Nephron (organoid): Measurements from ENCODE around the gene CACNA1I.

Experiments used
- H3K27ac Mint-ChIP-seq, 3 experiments: 2 replicates each; pipeline ENCODE4 v1.8.0; 2020; ENCODE audit warnings: mixed read lengths in 3 of 3, mild to moderate bottlenecking in 2 of 3, moderate library complexity in 1 of 3
- H3K27me3 Mint-ChIP-seq: 2 replicates; pipeline ENCODE4 v1.8.0; 2021; ENCODE audit warnings: low read depth, mild to moderate bottlenecking, moderate library complexity, mixed read lengths
- H3K36me3 Mint-ChIP-seq: 2 replicates; pipeline ENCODE4 v1.8.0; 2020; ENCODE audit warnings: low read depth, mixed read lengths
- H3K4me1 Mint-ChIP-seq: 2 replicates; pipeline ENCODE4 v1.8.0; 2020; ENCODE audit warnings: mixed read lengths
- H3K4me3 Mint-ChIP-seq, 3 experiments: 2 replicates each; pipeline ENCODE4 v1.8.0; 2020; ENCODE audit warnings: mild to moderate bottlenecking in 3 of 3, mixed read lengths in 3 of 3, moderate library complexity in 2 of 3
- H3K9me3 Mint-ChIP-seq: 2 replicates; pipeline ENCODE4 v1.8.0; 2020; ENCODE audit warnings: mixed read lengths
- CTCF ChIP-seq, 3 experiments: fragments of 200-600 bp; sonication (generic); IDR thresholded peaks; one replicate each; pipeline ENCODE4 v1.5.0; 2021; ENCODE audit warnings: antibody characterized with exemption in 3 of 3; ENCODE audit not compliant: unreplicated experiment in 3 of 3

Gene CACNA1I

DNA sequence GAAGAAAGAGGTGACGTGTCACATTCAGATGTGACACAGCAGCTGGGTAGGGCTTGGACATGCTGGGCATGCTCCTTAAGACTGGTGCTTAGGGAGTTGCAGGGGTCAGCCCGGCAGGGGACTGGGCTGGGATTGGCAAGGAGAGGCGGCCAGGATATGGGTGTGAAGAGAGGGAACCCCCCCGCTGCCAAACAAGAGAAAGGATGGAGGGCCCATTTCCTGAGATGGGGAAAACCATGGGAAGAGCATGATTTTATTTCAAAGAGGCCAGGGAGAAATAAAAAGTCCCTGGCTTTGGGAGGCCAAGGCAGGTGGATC is 44.9 kb upstream of the CACNA1I start:
- TF ChIP-seq CTCF (IDR thresholded peaks at IDR 0.05; ENCODE audit: unreplicated experiment in 3 of 3): no peak
- peaks cover 73% of the 10 kb centered on the region for H3K4me1 Mint-ChIP-seq
- peak overlapping the region; percentile 48 to 86 (median 67) for H3K27ac Mint-ChIP-seq
- H3K4me3 Mint-ChIP-seq: peak overlapping the region; percentile 47 to 80 (median 69)
- peaks cover 3% of the 10 kb centered on the region for H3K27me3 Mint-ChIP-seq
- H3K9me3 Mint-ChIP-seq: no peaks in the 10 kb centered on the region
- peaks cover 51% of the 10 kb centered on the region for H3K36me3 Mint-ChIP-seq

DNA sequence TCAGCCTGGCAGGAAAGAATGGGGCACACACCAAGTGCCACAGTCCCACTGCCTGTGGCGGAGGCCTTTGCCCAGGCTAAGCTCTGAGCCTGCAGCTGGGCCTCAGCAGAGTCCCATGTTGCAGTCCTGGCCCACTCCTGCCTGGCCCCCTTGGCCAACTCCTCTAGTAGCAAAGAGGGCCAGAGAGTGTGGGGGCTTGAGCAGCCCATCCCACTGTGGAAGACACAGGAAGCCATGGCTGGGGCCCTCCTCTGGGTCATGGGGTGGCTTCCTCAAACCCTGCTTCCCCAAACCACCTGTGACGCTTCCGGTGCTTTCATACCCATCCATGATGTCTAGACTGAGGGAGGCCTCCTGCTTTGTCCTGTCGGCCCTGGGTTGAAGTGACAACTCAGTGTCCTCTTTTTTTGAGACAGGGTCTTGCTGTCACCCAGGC is 43.8 kb upstream of the CACNA1I start:
- H3K27ac Mint-ChIP-seq: peak overlapping the region in 2 of 3 experiments; percentile 48 to 80

GRCh38 chr22:39527481-39527961 is 43.0 kb upstream of the CACNA1I start:
- H3K4me1 Mint-ChIP-seq: peaks cover 79% of the 10 kb centered on the region
- H3K36me3 Mint-ChIP-seq: peaks cover 43% of the 10 kb centered on the region
- H3K4me3 Mint-ChIP-seq: peak overlapping the region in 2 of 3 experiments; percentile 29 to 32
- peak overlapping the region; percentile 27 to 75 (median 68) for H3K27ac Mint-ChIP-seq
- no peak for TF ChIP-seq CTCF (IDR thresholded peaks at IDR 0.05; ENCODE audit: unreplicated experiment in 3 of 3)
- peaks cover 3% of the 10 kb centered on the region for H3K27me3 Mint-ChIP-seq
- H3K9me3 Mint-ChIP-seq: no peaks in the 10 kb centered on the region

More for the DNA sequence above, 43.8 kb upstream of the CACNA1I start:
- H3K27me3 Mint-ChIP-seq: peaks cover 3% of the 10 kb centered on the region
- H3K36me3 Mint-ChIP-seq: peaks cover 50% of the 10 kb centered on the region
- no peak for TF ChIP-seq CTCF (IDR thresholded peaks at IDR 0.05; ENCODE audit: unreplicated experiment in 3 of 3)
- no peaks in the 10 kb centered on the region for H3K9me3 Mint-ChIP-seq
- H3K4me3 Mint-ChIP-seq: no peak overlapping the region
- peaks cover 81% of the 10 kb centered on the region for H3K4me1 Mint-ChIP-seq

DNA sequence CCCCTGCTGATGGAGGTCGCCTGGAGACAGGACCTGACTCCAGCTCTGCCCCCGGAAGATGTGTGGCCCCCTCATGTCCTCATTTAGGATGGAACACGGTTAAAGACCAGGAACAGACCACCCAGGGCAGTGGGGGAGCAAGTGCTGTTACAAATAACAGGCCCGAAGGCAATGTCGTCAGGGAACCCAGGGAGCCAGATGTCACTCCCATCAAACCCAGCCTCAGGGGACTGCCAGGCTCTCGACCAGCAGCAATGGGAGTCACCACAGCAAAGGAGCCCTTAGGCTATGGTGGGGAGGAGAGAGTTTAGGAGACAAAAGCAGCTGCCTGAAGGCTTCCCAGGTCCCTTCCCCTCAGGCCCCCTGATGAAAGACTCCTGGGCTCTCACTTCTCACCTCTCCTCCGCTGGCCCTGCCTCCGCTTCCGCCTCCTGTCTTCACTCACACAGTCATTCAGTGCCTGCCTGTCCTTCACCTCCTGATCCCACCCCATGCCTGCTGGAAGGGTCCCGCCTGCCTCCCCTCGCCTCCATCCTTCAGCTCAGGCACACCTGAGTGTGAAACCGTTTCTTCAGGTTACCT is 42.4 kb upstream of the CACNA1I start:
- Mint-ChIP-seq H3K27me3 (no peaks in the 10 kb centered on the region), H3K4me3 (peak overlapping the region; percentile 29 to 38 (median 32)), H3K36me3 (peaks cover 36% of the 10 kb centered on the region), H3K4me1 (peaks cover 76% of the 10 kb centered on the region), H3K9me3 (no peaks in the 10 kb centered on the region), H3K27ac (peak overlapping the region; percentile 27 to 75 (median 68))
- TF ChIP-seq CTCF (IDR thresholded peaks at IDR 0.05; ENCODE audit: unreplicated experiment in 3 of 3): no peak

DNA sequence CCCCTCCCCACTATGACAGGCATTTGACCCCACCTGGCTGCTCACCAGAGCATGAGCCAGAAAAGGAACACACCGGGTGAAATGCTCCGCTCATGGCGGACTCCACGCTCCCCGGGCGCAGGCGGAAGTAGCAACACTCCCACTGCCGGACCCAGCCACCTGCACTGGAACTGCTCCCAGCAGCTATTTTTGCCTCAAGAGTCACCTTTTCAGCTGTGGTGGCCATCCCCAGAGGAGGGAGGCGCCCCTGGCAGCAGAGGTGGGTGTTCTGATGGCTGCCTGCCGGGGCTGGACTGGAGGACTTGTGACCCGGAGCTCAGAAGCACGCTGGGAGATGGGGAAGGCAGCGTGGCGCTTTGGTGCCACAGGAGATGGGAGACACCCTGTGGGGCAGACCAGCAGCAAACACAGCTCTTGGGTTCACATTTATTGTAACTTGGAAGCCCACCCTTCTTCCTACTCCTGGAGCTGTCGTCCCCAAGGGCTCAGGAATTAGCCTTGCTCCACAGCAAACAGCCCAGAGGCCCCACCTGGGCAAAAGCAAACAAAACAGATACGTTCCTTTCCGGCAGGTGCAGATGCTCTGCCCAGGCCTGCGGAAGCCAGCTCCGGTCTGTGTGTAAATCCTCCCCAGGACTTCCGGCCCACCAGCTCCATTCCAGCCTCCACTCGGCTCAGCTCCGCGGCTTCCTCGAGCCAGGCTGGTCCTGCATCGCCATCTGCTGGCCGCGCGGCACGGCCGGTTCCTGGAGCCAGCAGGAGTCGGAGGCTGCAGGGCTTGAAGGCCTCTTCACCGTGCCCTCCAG is 41.7 kb upstream of the CACNA1I start:
- peak overlapping the region; percentile 48 to 54 (median 54) for H3K4me3 Mint-ChIP-seq
- peaks cover 32% of the 10 kb centered on the region for H3K36me3 Mint-ChIP-seq
- H3K27me3 Mint-ChIP-seq: no peaks in the 10 kb centered on the region
- H3K27ac Mint-ChIP-seq: peak overlapping the region in 2 of 3 experiments; percentile 68 to 75
- no peaks in the 10 kb centered on the region for H3K9me3 Mint-ChIP-seq
- peak; percentile 89 to 97 (median 91) for TF ChIP-seq CTCF (IDR thresholded peaks at IDR 0.05; ENCODE audit: unreplicated experiment in 3 of 3)
- peaks cover 72% of the 10 kb centered on the region for H3K4me1 Mint-ChIP-seq
